ENCODE measurements around the gene RNF169. TPM values are rescaled to one million over a fixed set of nuclear protein-coding genes. Genes with fewer than 3 reads are reported as not detected.

RNF169 gene
- total and polyA plus RNA-seq, 2 of the 8 experiments (the other 6 are each of a cell fraction or from before 2014, with no cell fraction given): 3.6 to 12.5 TPM

DNA sequence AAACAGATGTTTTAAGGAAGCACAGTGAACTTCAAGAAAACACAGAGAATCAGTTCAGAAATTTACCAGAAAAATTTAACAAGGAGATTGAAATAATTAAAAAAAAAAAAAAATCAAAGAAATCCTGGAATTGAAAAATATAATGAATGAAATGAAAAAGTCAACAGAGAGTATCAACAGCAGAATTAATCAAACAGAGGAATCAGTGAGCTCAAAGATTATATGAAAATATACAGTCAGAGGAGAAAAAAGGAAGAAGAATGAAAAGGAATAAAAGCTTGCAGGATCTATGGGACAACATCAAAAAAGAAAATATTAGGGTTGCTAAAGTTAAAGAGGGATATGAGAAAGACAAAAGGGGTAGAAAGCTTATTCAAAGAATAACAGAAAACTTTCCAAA lies 117.9 kb downstream of the RNF169 start:
- TF ChIP-seq ASH2L (IDR thresholded peaks at IDR 0.05; ENCODE audit: low read length): no peak
- no peak for TF ChIP-seq KDM1A (IDR thresholded peaks at IDR 0.05; ENCODE audit: borderline replicate concordance, low read length)
- no peak for TF ChIP-seq JUN (IDR thresholded peaks at IDR 0.05; ENCODE audit: low read depth, low read length)
- TF ChIP-seq FOSL1 (IDR thresholded peaks at IDR 0.05; ENCODE audit: insufficient read depth, low read depth, low read length): no peak
- TF ChIP-seq KDM5A (IDR thresholded peaks at IDR 0.05; ENCODE audit: low read length): no peak
- no peak for TF ChIP-seq RXRA (IDR thresholded peaks at IDR 0.05; ENCODE audit: insufficient read depth, low read depth, low read length)
- TF ChIP-seq CHD1 (IDR thresholded peaks at IDR 0.05; ENCODE audit: low read depth, low read length): no peak
- no peak for TF ChIP-seq TAF7 (optimal IDR thresholded peaks at IDR 0.05; ENCODE audit: borderline replicate concordance, low read depth, low read length)
- no peak for TF ChIP-seq MAFK (IDR thresholded peaks at IDR 0.05; ENCODE audit: low read depth, low read length)
- TF ChIP-seq EGR1 (IDR thresholded peaks at IDR 0.05; ENCODE audit: borderline replicate concordance, low read depth, low read length): no peak
- no peak for TF ChIP-seq SP4 (IDR thresholded peaks at IDR 0.05; ENCODE audit: low read length)
- no peak for TF ChIP-seq NANOG (IDR thresholded peaks at IDR 0.05; ENCODE audit: insufficient read depth, low read depth, low read length, poor library complexity, severe bottlenecking)
- TF ChIP-seq YY1 (IDR thresholded peaks at IDR 0.05; ENCODE audit: low read depth, low read length): no peak
- Histone ChIP-seq H3K4me3 (ENCODE audit: extremely low read depth in 1 of 4, insufficient read depth in 2 of 4, low read depth in 3 of 4, low read length in 4 of 4) (no peak overlapping the region), H2AK5ac (ENCODE audit: low read depth, low read length) (no peak overlapping the region), H2BK12ac (ENCODE audit: low read depth, low read length) (no peak overlapping the region), H2BK5ac (ENCODE audit: low read depth, low read length) (no peak overlapping the region), H3K14ac (ENCODE audit: insufficient read length) (no peak overlapping the region), H4K8ac (ENCODE audit: extremely low read depth, insufficient read depth, low read length) (no peak overlapping the region), H2BK20ac (ENCODE audit: low read length) (no peak overlapping the region), H3K4ac (replicated peaks; ENCODE audit: insufficient read length, low read depth, low read length) (no peak overlapping the region), H3K36me3 (ENCODE audit: control insufficient read depth in 2 of 4, insufficient read depth in 4 of 4, low read length in 3 of 4) (peaks cover 2 to 29% (median 5%) of the 10 kb centered on the region in 4 experiments; a peak in 4 of 8 replicates), H4K91ac (replicated peaks; ENCODE audit: insufficient read length, low read length) (no peak overlapping the region), H3K27ac (ENCODE audit: low read depth, low read length) (no peak overlapping the region), H3K18ac (ENCODE audit: extremely low read depth, low read length) (no peak overlapping the region), H2BK15ac (ENCODE audit: low read length) (no peak overlapping the region), H3K27me3 (replicated peaks in 1 of 4; ENCODE audit: control insufficient read depth in 3 of 4, extremely low read depth in 1 of 4, insufficient read depth in 3 of 4, low read length in 3 of 4) (no peaks in the 10 kb centered on the region), H3K9me3 (ENCODE audit: insufficient read depth in 2 of 2, low read depth in 1 of 2, low read length in 1 of 2) (peaks cover 38 to 46% of the 10 kb centered on the region in 2 experiments), H3K4me1 (replicated peaks in 1 of 4; ENCODE audit: control insufficient read depth in 3 of 4, insufficient read depth in 4 of 4, low read length in 3 of 4) (no peaks in the 10 kb centered on the region), H3K23ac (ENCODE audit: insufficient read length) (no peak overlapping the region), H3K23me2 (ENCODE audit: low read depth, low read length) (no peaks in the 10 kb centered on the region), H2BK120ac (replicated peaks; ENCODE audit: low read depth, low read length) (no peak overlapping the region), H3K9ac (replicated peaks in 1 of 4; ENCODE audit: extremely low read depth in 1 of 4, low read depth in 3 of 4, low read length in 3 of 4) (no peak overlapping the region), H3K79me2 (ENCODE audit: control insufficient read depth in 1 of 2, insufficient read depth in 2 of 2, low read length in 2 of 2) (no peaks in the 10 kb centered on the region), H2AFZ (ENCODE audit: low read length) (no peak overlapping the region), H3K79me1 (ENCODE audit: low read depth, low read length) (no peaks in the 10 kb centered on the region), H4K20me1 (replicated peaks in 1 of 2; ENCODE audit: control insufficient read depth in 1 of 2, insufficient read depth in 2 of 2, low read length in 2 of 2) (no peaks in the 10 kb centered on the region), H3K4me2 (ENCODE audit: insufficient read depth in 1 of 2, low read depth in 2 of 2, low read length in 2 of 2) (no peak overlapping the region), H4K5ac (ENCODE audit: insufficient read length, low read depth, low read length) (no peak overlapping the region), H3K56ac (replicated peaks; ENCODE audit: insufficient read length, low read depth, low read length) (no peak overlapping the region)
- FAIRE-seq: no peak
- POLR2A ChIA-PET (ENCODE audit: partially characterized antibody): no interaction called here
- no peak for DNase-seq (ENCODE audit: low read depth in 1 of 2, low spot score in 2 of 2)
- CTCF ChIA-PET (ENCODE audit: partially characterized antibody): interaction anchor here (0.6 to 1.7 kb wide), 4 partner anchors 9 to 173 kb away, joined by 3 read pairs; no protein-coding TSS in a partner anchor

Measured in H1 (cell line).